Lower lobe of right lung (tissue), 2 donors: Measurements from ENCODE around the gene NTSR1. TPM values are rescaled to one million over a fixed set of nuclear protein-coding genes. Genes with fewer than 3 reads are reported as not detected.
"Not testable (repeated sequence)": the region's sequence is repeated elsewhere in the genome, so short reads cannot be mapped to it uniquely, and the experiment has no call there.

ENCODE experiments used
- ATAC-seq, 2 donors: fragments of 200-7000 bp; cut with Tn5 transposase; one replicate each; pipeline ENCODE4 v1.9.1; 2020 to 2022; ENCODE audit warnings: mild to moderate bottlenecking in 2 of 2, moderate library complexity in 2 of 2
- DNase-seq: peaks from one replicate; pipeline ENCODE4 v3.0.0-alpha.2; 2020
- H3K27ac ChIP-seq: fragments of 200-600 bp; one replicate; pipeline ENCODE4 v1.8.0; 2022
- H3K27me3 ChIP-seq: fragments of 200-600 bp; one replicate; pipeline ENCODE4 v1.8.0; 2022; ENCODE audit warnings: low read depth
- H3K36me3 ChIP-seq: fragments of 200-600 bp; one replicate; pipeline ENCODE4 v1.8.0; 2022; ENCODE audit warnings: mild to moderate bottlenecking
- H3K4me1 ChIP-seq: fragments of 200-600 bp; one replicate; pipeline ENCODE4 v1.8.0; 2022
- H3K4me3 ChIP-seq: fragments of 200-600 bp; one replicate; pipeline ENCODE4 v1.8.0; 2022; ENCODE audit warnings: mild to moderate bottlenecking
- H3K9me3 ChIP-seq: fragments of 200-600 bp; one replicate; pipeline ENCODE4 v1.8.0; 2022
- CTCF ChIP-seq: fragments of 200-600 bp; IDR thresholded peaks from one replicate; pipeline ENCODE4 v1.8.0; 2022; ENCODE audit warnings: antibody characterized with exemption, mild to moderate bottlenecking
- intact Hi-C: fragments of 100-400 bp; cut with DNase I; formaldehyde crosslinking; loops from one replicate; pipeline ENCODE4 v1.11.0; 2022
- total RNA-seq: library from RNA; stranded (reverse); fragmentation: NEBNext Ultra II Directional; extraction: Animal tissue kit (Norgen Biotek cat#: 25700); gene quantifications from one replicate; pipeline ENCODE4 v1.2.1, GENCODE V29; 2021
- donor health status: DM: no; HTN: yes; CAD: no; lungs with severe emphysema.

Gene NTSR1
- total RNA-seq, 1 donor from 2014 or later = not detected

- H3K9me3 ChIP-seq = no peaks in the 10 kb centered on the region
- no peak for ATAC-seq
- TF ChIP-seq CTCF = no peak
- DNase-seq = no peak
- intact Hi-C loops = no loop called here
- H3K36me3 ChIP-seq = no peaks in the 10 kb centered on the region
- no peak overlapping the region for H3K4me3 ChIP-seq
- no peak overlapping the region for H3K27ac ChIP-seq
- H3K4me1 ChIP-seq = no peaks in the 10 kb centered on the region
- H3K27me3 ChIP-seq = peaks cover 32% of the 10 kb centered on the region
Measured at GRCh38 chr20:62679978-62680589, 28.6 kb upstream of the NTSR1 start.

- no peak for TF ChIP-seq CTCF
- Histone ChIP-seq H3K4me3 (no peak overlapping the region), H3K36me3 (no peaks in the 10 kb centered on the region), H3K9me3 (no peaks in the 10 kb centered on the region), H3K27me3 (peaks cover 30% of the 10 kb centered on the region), H3K4me1 (peaks cover 10% of the 10 kb centered on the region), H3K27ac (no peak overlapping the region)
- intact Hi-C loops = no loop called here
- no peak for DNase-seq
- no peak for ATAC-seq
Measured at GRCh38 chr20:62682912-62683517, 25.6 kb upstream of the NTSR1 start.

GRCh38 chr20:62683660-62684322 lies 24.8 kb upstream of the NTSR1 start:
- H3K36me3 ChIP-seq, H3K9me3 ChIP-seq, ATAC-seq, DNase-seq, intact Hi-C loops, H3K27ac ChIP-seq, H3K4me3 ChIP-seq: not testable (repeated sequence)
- Histone ChIP-seq H3K27me3 (peaks cover 30% of the 10 kb centered on the region), H3K4me1 (peaks cover 10% of the 10 kb centered on the region)

GRCh38 chr20:62684981-62685380 lies 23.7 kb upstream of the NTSR1 start:
- Histone ChIP-seq H3K4me1 (peaks cover 10% of the 10 kb centered on the region), H3K9me3 (no peaks in the 10 kb centered on the region), H3K27me3 (peaks cover 25% of the 10 kb centered on the region), H3K27ac (no peak overlapping the region), H3K4me3 (no peak overlapping the region), H3K36me3 (no peaks in the 10 kb centered on the region)
- DNase-seq = no peak
- intact Hi-C loops = no loop called here
- no peak for TF ChIP-seq CTCF
- no peak for ATAC-seq

GRCh38 chr20:62685781-62686555 lies 22.7 kb upstream of the NTSR1 start:
- intact Hi-C loops = no loop called here

More at GRCh38 chr20:62685781-62686555, 22.7 kb upstream of the NTSR1 start:
- Histone ChIP-seq H3K36me3 (no peaks in the 10 kb centered on the region), H3K4me3 (no peak overlapping the region), H3K4me1 (peaks cover 10% of the 10 kb centered on the region), H3K27me3 (peaks cover 27% of the 10 kb centered on the region), H3K27ac (no peak overlapping the region), H3K9me3 (no peaks in the 10 kb centered on the region)
- peak; percentile 85 for DNase-seq
- ATAC-seq = peak; percentile 64 to 65
- TF ChIP-seq CTCF = no peak
